Caco-2 (cell line): Measurements from ENCODE around the gene RNF32. TPM values are rescaled to one million over a fixed set of nuclear protein-coding genes. Genes with fewer than 3 reads are reported as not detected.

Source experiments
- BruUV-seq: library from RNA; stranded (reverse); fragments of 400-500 nt; replicated peaks from 2 replicates; lab custom pipeline; 2021; lab: Mats Ljungman, UMichigan
- CTCF ChIA-PET: fragments of 300-600 bp; sonication (Branson Sonifier 250); formaldehyde crosslinking; loops from one replicate; lab custom pipeline; 2022; ENCODE audit warnings: antibody characterized with exemption; lab: Charles Lee
- POLR2A ChIA-PET: fragments of 300-600 bp; sonication (Branson Sonifier 250); formaldehyde crosslinking; loops from one replicate; lab custom pipeline; 2022; ENCODE audit warnings: antibody characterized with exemption; lab: Charles Lee
- DNase-seq, 2 experiments: peaks; one replicate each; pipeline versions ENCODE4 v3.0.0 to v3.0.0-alpha.2; 2020 to 2022
- H3K27me3 ChIP-seq: replicated peaks from 2 replicates; pipeline ENCODE4 v1.6.0; 2011; ENCODE audit warnings: low read length; ENCODE audit not compliant: control insufficient read depth, insufficient read depth
- H3K36me3 ChIP-seq: 2 replicates; pipeline ENCODE4 v1.5.1; 2011; ENCODE audit warnings: low read length; ENCODE audit not compliant: control insufficient read depth, insufficient read depth
- H3K4me1 ChIP-seq: fragments of 250-450 bp; sonication (Bioruptor Pico); 2 replicates; pipeline ENCODE4 v1.5.1; 2020; ENCODE audit warnings: mild to moderate bottlenecking
- H3K4me3 ChIP-seq: 2 replicates; pipeline ENCODE4 v1.5.1; 2011; ENCODE audit warnings: low read depth, mild to moderate bottlenecking, control low read depth, low read length
- H3K9me3 ChIP-seq: fragments of 250-450 bp; sonication (Bioruptor Pico); 2 replicates; pipeline ENCODE4 v1.5.1; 2020; ENCODE audit warnings: mild to moderate bottlenecking, moderate library complexity
- H3K27ac Mint-ChIP-seq: one replicate; pipeline ENCODE4 v1.8.0; 2022; ENCODE audit warnings: mixed read lengths; ENCODE audit not compliant: unreplicated experiment
- H3K27me3 Mint-ChIP-seq: one replicate; pipeline ENCODE4 v1.8.0; 2022; ENCODE audit warnings: mixed read lengths; ENCODE audit not compliant: insufficient read depth, unreplicated experiment
- H3K36me3 Mint-ChIP-seq: one replicate; pipeline ENCODE4 v1.8.0; 2022; ENCODE audit warnings: mild to moderate bottlenecking, mixed read lengths; ENCODE audit not compliant: insufficient read depth, unreplicated experiment
- H3K4me1 Mint-ChIP-seq: one replicate; pipeline ENCODE4 v1.8.0; 2022; ENCODE audit warnings: low read depth, mixed read lengths; ENCODE audit not compliant: unreplicated experiment
- H3K4me3 Mint-ChIP-seq: one replicate; pipeline ENCODE4 v1.8.0; 2022; ENCODE audit warnings: mild to moderate bottlenecking, moderate library complexity, mixed read lengths; ENCODE audit not compliant: unreplicated experiment
- H3K9me3 Mint-ChIP-seq: one replicate; pipeline ENCODE4 v1.8.0; 2022; ENCODE audit warnings: mixed read lengths; ENCODE audit not compliant: unreplicated experiment
- CTCF ChIP-seq, 2 experiments: fragments of 200-600 bp in 1 of 2; IDR thresholded peaks; 1 replicate in 1 of 2; 2 replicates in 1 of 2; pipeline versions ENCODE4 v1.5.1 to v1.8.0; 2011 to 2022; ENCODE audit warnings: antibody characterized with exemption in 1 of 2, control low read depth in 1 of 2, inconsistent platforms in 1 of 2, low read depth in 1 of 2, low read length in 1 of 2, mild to moderate bottlenecking in 1 of 2, moderate library complexity in 1 of 2; ENCODE audit not compliant: insufficient read depth in 1 of 2, severe bottlenecking in 1 of 2, unreplicated experiment in 1 of 2
- intact Hi-C: fragments of 100-400 bp; cut with micrococcal nuclease; formaldehyde crosslinking; loops from one replicate; pipeline ENCODE4 v1.10.0; 2022; ENCODE audit not compliant: unreplicated experiment
- total RNA-seq: library from RNA; stranded (reverse); gene quantifications from 2 replicates; pipeline ENCODE4 v1.2.3, GENCODE V29; 2022

Gene RNF32
- total RNA-seq, 1 experiment from 2014 or later: 26.0 TPM

- H3K4me3 ChIP-seq: no peak overlapping the region
- peaks cover 78% of the 10 kb centered on the region for H3K4me1 ChIP-seq
- Mint-ChIP-seq H3K27me3 (no peaks in the 10 kb centered on the region), H3K4me3 (peak overlapping the region; percentile 26), H3K4me1 (peaks cover 58% of the 10 kb centered on the region), H3K36me3 (peaks cover 53% of the 10 kb centered on the region), H3K27ac (peak overlapping the region; percentile 20), H3K9me3 (no peaks in the 10 kb centered on the region)
- ChIA-PET CTCF (no interaction called here), POLR2A (no interaction called here)
- H3K27me3 ChIP-seq: no peaks in the 10 kb centered on the region
- no peak for TF ChIP-seq CTCF (IDR thresholded peaks at IDR 0.05; ENCODE audit: insufficient read depth in 1 of 2, low read depth in 1 of 2, low read length in 1 of 2, severe bottlenecking in 1 of 2, unreplicated experiment in 1 of 2)
- H3K36me3 ChIP-seq: peaks cover 1% of the 10 kb centered on the region; the same call in 1 of the 2 replicates
- intact Hi-C loops: no loop called here
- DNase-seq: no peak
- no peaks in the 10 kb centered on the region for H3K9me3 ChIP-seq
- BruUV-seq: no TSS peak
Measured at GRCh38 chr7:156612930-156613329, 27.6 kb upstream of the RNF32 start.

- Mint-ChIP-seq H3K27me3 (no peaks in the 10 kb centered on the region), H3K4me3 (peak overlapping the region; percentile 75), H3K4me1 (peaks cover 58% of the 10 kb centered on the region), H3K36me3 (peaks cover 43% of the 10 kb centered on the region), H3K27ac (peak overlapping the region; percentile 75), H3K9me3 (no peaks in the 10 kb centered on the region)
- no TSS peak for BruUV-seq
- POLR2A ChIA-PET: interaction anchor here (0.5 to 2.2 kb wide), 18 partner anchors 11 to 802 kb away, joined by 3 to 22 read pairs (median 6); partner anchors contain the start of genes LMBR1, RNF32 and SHH
- no peak for TF ChIP-seq CTCF (IDR thresholded peaks at IDR 0.05; ENCODE audit: insufficient read depth in 1 of 2, low read depth in 1 of 2, low read length in 1 of 2, severe bottlenecking in 1 of 2, unreplicated experiment in 1 of 2)
- Histone ChIP-seq H3K4me1 (peaks cover 76% of the 10 kb centered on the region), H3K36me3 (peaks cover 1% of the 10 kb centered on the region; the same call in 1 of the 2 replicates), H3K27me3 (no peaks in the 10 kb centered on the region), H3K9me3 (no peaks in the 10 kb centered on the region), H3K4me3 (peak overlapping the region; percentile 0; the same call in 1 of the 2 replicates)
- intact Hi-C loops: loop anchor here (1.0 to 2.0 kb wide), 9 partner anchors 20 to 203 kb away; no protein-coding TSS in a partner anchor
- CTCF ChIA-PET: interaction anchor here (0.6 to 1.1 kb wide), 3 partner anchors 20 to 152 kb away, joined by 3 to 5 read pairs (median 3); no protein-coding TSS in a partner anchor
- peak; percentile 92 to 96 for DNase-seq
Measured at GRCh38 chr7:156614434-156615264, 25.9 kb upstream of the RNF32 start.
